GM18873 (cell line): Measurements from ENCODE around the gene VPS11.
"Not testable (repeated sequence)": the region's sequence is repeated elsewhere in the genome, so short reads cannot be mapped to it uniquely, and the experiment has no call there.

Experiments used
- ATAC-seq: cut with Tn5 transposase; IDR thresholded peaks from one replicate; pipeline ENCODE4 v1.9.1; 2021; ENCODE audit warnings: mild to moderate bottlenecking, moderate library complexity, moderate number of reproducible peaks; ENCODE audit not compliant: unreplicated experiment, low FRiP score

VPS11 gene

GRCh38 chr11:119067371-119068222 lies at the start of gene VPS11:
Gene VPS11 (plus strand): TSS chr11:119067818. CDS start chr11:119067824, 6 bp downstream.
- peak; percentile 78 for ATAC-seq

- peak; percentile 83 for ATAC-seq
Observed at GRCh38 chr11:119018074-119018938, 49.3 kb upstream of the VPS11 start, which contains the start of the genes RPS25 and TRAPPC4. Gene RPS25 (minus strand): TSS chr11:119018343. CDS start chr11:119018284, 59 bp downstream. Gene TRAPPC4 (plus strand): TSS chr11:119018766. CDS start chr11:119018796, 30 bp downstream.

GRCh38 chr11:119019996-119020395 lies 47.6 kb upstream of the VPS11 start:
- ATAC-seq: no peak

- ATAC-seq: no peak
Observed at GRCh38 chr11:119021631-119022030, 46.0 kb upstream of the VPS11 start.

- no peak for ATAC-seq
Observed at GRCh38 chr11:119023741-119024140, 43.9 kb upstream of the VPS11 start.

- no peak for ATAC-seq
Observed at GRCh38 chr11:119024430-119025098, 43.1 kb upstream of the VPS11 start.

- no peak for ATAC-seq
Observed at GRCh38 chr11:119025099-119025473, 42.5 kb upstream of the VPS11 start.

GRCh38 chr11:119025541-119025940 lies 42.1 kb upstream of the VPS11 start:
- ATAC-seq: no peak

- no peak for ATAC-seq
Observed at GRCh38 chr11:119025978-119026766, 41.4 kb upstream of the VPS11 start.

GRCh38 chr11:119026970-119027369 lies 40.6 kb upstream of the VPS11 start:
- no peak for ATAC-seq

- ATAC-seq: no peak
Observed at GRCh38 chr11:119027561-119028345, 39.9 kb upstream of the VPS11 start.

GRCh38 chr11:119028346-119029068 lies 39.1 kb upstream of the VPS11 start:
- no peak for ATAC-seq

- no peak for ATAC-seq
Observed at GRCh38 chr11:119029069-119029339, 38.6 kb upstream of the VPS11 start.

GRCh38 chr11:119029340-119030028 lies 38.1 kb upstream of the VPS11 start:
- ATAC-seq: no peak

GRCh38 chr11:119030029-119030328 lies 37.6 kb upstream of the VPS11 start:
- ATAC-seq: no peak

GRCh38 chr11:119030329-119031047 lies 37.1 kb upstream of the VPS11 start, which contains the start of gene SLC37A4:
Gene SLC37A4 (minus strand): TSS chr11:119030877.
- peak; percentile 71 for ATAC-seq

GRCh38 chr11:119031912-119032280 lies 35.7 kb upstream of the VPS11 start:
- no peak for ATAC-seq

- ATAC-seq: not testable (repeated sequence)
Observed at GRCh38 chr11:119033421-119033820, 34.2 kb upstream of the VPS11 start.
